ENCODE data around the gene MROH9. TPM values are rescaled to one million over a fixed set of nuclear protein-coding genes. Genes with fewer than 3 reads are reported as not detected.

MROH9 gene
- total and polyA plus RNA-seq, 2 experiments from 2014 or later = 0.06 TPM; not detected in 1

- no peak for TF ChIP-seq STAT1 (IDR thresholded peaks at IDR 0.05; ENCODE audit: unreplicated experiment)
- TF ChIP-seq EZH2phosphoT487 (IDR thresholded peaks at IDR 0.05; ENCODE audit: unreplicated experiment) = no peak
- no peak for TF ChIP-seq CTCF (conservative IDR thresholded peaks at IDR 0.05; ENCODE audit: low read depth in 2 of 2)
- no peak for TF ChIP-seq POLR2AphosphoS5 (IDR thresholded peaks at IDR 0.05; ENCODE audit: low read depth)
Measured at GRCh38 chr1:171109966-171110365, 174.6 kb downstream of the MROH9 start (continued).

- no peak overlapping the region; the same call in 1 of the 2 replicates for H2AFZ ChIP-seq
- H3K27ac ChIP-seq (ENCODE audit: low read depth) = no peak overlapping the region
- H3K4me1 ChIP-seq (ENCODE audit: insufficient read depth) = peaks cover 11% of the 10 kb centered on the region; the same call in 1 of the 2 replicates
- no peaks in the 10 kb centered on the region for H3K27me3 ChIP-seq (ENCODE audit: insufficient read depth)
- no peaks in the 10 kb centered on the region for H3K9me3 Mint-ChIP-seq
- DNase-seq (ENCODE audit: low spot score) = no peak
- no peak overlapping the region for H3K27ac Mint-ChIP-seq
- H3K4me3 Mint-ChIP-seq = no peak overlapping the region
- H3K4me3 ChIP-seq = no peak overlapping the region
- no peak overlapping the region for H3K4me2 ChIP-seq
- no peak for ATAC-seq
- H3K27me3 Mint-ChIP-seq (ENCODE audit: insufficient read depth, low read depth, poor library complexity) = no peaks in the 10 kb centered on the region
- no peaks in the 10 kb centered on the region for H4K20me1 ChIP-seq (replicated peaks; ENCODE audit: insufficient read depth)
- H3K36me3 ChIP-seq (ENCODE audit: insufficient read depth) = no peaks in the 10 kb centered on the region
- no peaks in the 10 kb centered on the region for H3K79me2 ChIP-seq (replicated peaks; ENCODE audit: insufficient read depth)
- H3K9me2 ChIP-seq (ENCODE audit: insufficient read depth) = peaks cover 16% of the 10 kb centered on the region
- no peaks in the 10 kb centered on the region for H3F3A ChIP-seq (replicated peaks; ENCODE audit: low read depth)
- no peaks in the 10 kb centered on the region for H3K36me3 Mint-ChIP-seq (ENCODE audit: low read depth)
- H3K4me1 Mint-ChIP-seq = peaks cover 12% of the 10 kb centered on the region
- no peak for TF ChIP-seq CREB1 (CRISPR knock-in tag; IDR thresholded peaks at IDR 0.05; ENCODE audit: low read depth)
- TF ChIP-seq ZNF331 (CRISPR knock-in tag; IDR thresholded peaks at IDR 0.05; ENCODE audit: low read depth) = no peak
- no peak for TF ChIP-seq EZH2phosphoT487 (IDR thresholded peaks at IDR 0.05; ENCODE audit: unreplicated experiment)
- no peak for TF ChIP-seq REST (IDR thresholded peaks at IDR 0.05; ENCODE audit: unreplicated experiment)
- TF ChIP-seq NANOG (IDR thresholded peaks at IDR 0.05; ENCODE audit: borderline replicate concordance) = no peak
- no peak for TF ChIP-seq JUNB (IDR thresholded peaks at IDR 0.05; ENCODE audit: unreplicated experiment)
- TF ChIP-seq EZH2 (IDR thresholded peaks at IDR 0.05; ENCODE audit: low read depth, unreplicated experiment) = no peak
- TF ChIP-seq STAT1 (IDR thresholded peaks at IDR 0.05; ENCODE audit: unreplicated experiment) = no peak
- no peak for TF ChIP-seq POLR2AphosphoS5 (IDR thresholded peaks at IDR 0.05; ENCODE audit: low read depth)
- TF ChIP-seq ZNF114 (CRISPR knock-in tag; IDR thresholded peaks at IDR 0.05) = no peak
- no peak for TF ChIP-seq CTCF (conservative IDR thresholded peaks at IDR 0.05; ENCODE audit: low read depth in 2 of 2)
- TF ChIP-seq ETS1 (IDR thresholded peaks at IDR 0.05) = no peak
Measured at GRCh38 chr1:171110621-171111326, 175.4 kb downstream of the MROH9 start.

Measured in GM23338 (cell line).